HG02840 (cell line): Measurements from ENCODE around the gene NCOR1.
"Not testable (repeated sequence)": the region's sequence is repeated elsewhere in the genome, so short reads cannot be mapped to it uniquely, and the experiment has no call there.

Source experiments
- ATAC-seq: cut with Tn5 transposase; IDR thresholded peaks from one replicate; pipeline ENCODE4 v1.9.1; 2021; ENCODE audit warnings: mild to moderate bottlenecking, moderate library complexity, moderate number of reproducible peaks; ENCODE audit not compliant: unreplicated experiment, low FRiP score

The NCOR1 gene

DNA sequence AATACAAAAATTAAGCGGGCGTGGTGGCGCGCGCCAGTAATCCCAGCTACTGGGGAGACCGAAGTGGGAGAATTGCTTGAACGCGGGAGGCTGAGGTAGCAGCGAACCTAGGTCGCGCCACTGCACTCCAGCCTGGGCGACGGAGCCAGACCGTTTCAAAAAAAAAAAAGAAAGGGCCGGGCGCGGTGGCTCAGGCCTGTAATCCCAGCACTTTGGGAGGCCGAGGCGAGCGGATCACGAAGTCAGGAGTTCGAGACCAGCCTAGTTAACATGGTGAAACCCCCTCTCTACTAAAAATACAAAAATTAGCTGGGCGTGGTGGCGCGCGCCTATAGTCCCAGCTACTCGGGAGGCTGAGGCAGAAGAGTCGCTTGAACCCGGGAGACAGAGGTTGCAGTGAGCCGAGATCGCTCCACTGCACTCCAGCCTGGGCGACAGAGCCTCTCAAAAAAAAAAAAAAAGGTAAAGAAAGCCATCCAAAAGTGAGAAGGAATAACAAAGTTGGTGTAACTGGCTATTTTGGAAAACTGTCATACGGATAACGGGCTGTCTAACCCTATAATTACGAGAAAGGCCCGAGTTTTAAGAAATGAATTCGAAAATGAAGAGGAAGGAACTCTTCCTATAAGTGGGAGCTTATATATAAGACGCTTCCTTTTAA lies 1.1 kb upstream of the NCOR1 start:
- not testable (repeated sequence) for ATAC-seq

DNA sequence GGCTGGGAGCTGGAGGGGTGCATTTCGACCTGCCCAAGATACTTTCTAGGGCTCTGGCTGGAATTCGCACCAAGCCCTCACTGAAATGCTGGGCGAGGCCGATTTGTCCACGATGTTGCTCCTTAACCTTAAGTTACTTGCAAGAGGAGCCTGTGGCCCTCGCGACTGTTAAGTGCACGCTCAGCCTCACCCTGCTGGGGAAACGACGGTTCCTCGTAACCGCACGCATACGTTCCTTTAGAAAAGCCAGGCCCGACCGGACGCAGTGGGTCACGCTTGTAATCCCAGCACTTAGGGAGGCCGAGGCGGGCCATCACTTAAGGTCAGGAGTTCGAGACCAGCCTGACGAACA lies 607 bp upstream of the NCOR1 start:
- ATAC-seq, result no peak

DNA sequence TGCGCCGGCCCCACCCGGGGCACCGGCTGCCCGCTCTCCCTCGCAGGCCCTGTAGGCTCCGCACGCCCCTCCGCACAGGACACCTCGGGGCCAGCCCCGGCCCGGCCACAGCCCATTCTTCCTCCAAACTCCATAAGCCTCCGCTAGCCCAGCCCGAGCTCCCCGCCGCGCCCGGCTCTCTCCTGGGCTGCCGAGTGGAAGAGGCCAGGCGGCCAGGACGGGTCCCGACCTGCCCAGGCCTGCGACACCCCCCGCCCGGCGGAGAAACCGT lies 397 bp downstream of the NCOR1 start:
- ATAC-seq, result peak; percentile 34

- ATAC-seq, result no peak
Observed at GRCh38 chr17:16214190-16215001, 938 bp downstream of the NCOR1 start.

DNA sequence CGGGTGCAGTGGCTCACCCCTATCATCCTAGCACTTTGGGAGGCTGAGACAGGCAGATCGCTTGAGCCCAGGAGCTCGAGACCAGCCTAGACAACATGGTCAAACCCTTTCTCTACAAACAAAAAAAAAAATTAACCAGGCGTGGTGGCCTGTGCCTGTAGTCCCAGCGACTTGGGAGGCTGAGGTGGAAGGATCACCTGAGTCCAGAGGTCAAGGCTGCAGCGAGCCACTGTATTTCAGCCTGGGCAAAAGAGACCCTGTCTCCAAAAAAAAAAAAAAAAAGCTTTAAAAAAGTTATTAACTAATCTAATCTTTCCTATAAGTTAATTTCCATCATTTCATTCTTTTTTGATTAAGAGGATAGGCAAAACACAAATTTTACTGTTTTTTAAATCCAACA lies 2.5 kb downstream of the NCOR1 start:
- ATAC-seq, result no peak

- no peak for ATAC-seq
Observed at GRCh38 chr17:16211590-16211989, 3.7 kb downstream of the NCOR1 start.

DNA sequence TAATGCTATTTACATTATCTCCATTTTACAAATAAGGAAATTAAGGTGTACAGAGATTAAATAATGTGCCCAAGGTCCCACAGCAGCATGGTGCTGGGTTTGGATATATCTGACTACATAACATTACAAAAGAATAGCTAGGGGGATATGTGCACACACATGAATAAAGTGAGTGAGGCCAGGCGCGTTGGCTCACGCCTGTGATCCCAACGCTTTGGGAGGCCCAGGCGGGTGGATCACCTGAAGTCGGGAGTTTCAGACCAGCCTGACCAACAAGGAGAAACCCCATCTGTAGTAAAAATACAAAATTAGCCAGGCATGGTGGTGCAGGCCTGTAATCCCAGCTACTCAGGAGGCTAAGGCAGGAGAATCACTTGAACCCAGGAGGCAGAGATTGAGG lies 10.6 kb downstream of the NCOR1 start:
- ATAC-seq, result not testable (repeated sequence)

DNA sequence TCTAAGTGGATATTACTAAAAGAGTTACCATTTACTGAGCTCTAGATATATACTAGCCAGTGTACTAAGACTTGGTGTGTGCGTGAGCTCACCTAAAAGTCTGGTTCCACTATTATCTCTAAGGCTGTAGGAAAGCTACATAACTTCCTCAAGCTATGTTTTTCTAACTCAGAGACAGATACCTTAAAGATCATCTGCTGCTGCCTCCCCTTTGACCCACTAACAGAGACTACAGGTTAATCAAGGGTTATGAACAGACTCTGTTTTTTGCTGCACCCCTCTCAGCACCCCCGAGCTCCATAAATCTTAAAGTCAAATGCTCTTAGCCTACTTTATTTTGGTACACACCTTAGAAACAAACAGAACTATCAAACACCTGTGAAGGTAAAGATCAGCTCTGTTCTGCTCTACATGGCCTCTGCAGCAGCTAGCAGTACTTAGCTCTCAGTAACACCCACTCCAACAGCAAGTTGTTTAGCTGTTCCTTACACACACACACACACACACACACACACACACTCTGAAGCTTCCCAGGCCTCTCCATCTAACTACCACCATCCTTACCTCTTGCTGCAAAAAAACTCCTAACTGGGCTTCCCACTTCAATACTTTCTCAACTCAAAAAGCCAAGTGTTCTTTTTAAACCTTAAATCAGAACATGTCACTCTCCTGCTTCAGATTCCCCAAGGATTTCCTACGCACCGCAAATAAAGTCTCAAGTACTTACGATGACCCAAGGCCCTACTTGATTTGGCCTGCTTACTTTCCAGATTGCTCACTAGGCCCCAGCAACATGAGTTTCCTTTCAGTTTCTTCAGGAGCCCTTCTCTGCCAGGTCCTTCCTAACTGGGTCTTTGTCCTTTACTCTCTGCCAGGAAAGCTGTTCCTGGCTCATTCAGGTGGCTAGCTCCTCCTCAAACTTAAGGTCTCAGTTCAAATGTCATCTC lies 12.5 kb downstream of the NCOR1 start:
- not testable (repeated sequence) for ATAC-seq

GRCh38 chr17:16201693-16202131 lies 13.6 kb downstream of the NCOR1 start:
- ATAC-seq, result not testable (repeated sequence)

DNA sequence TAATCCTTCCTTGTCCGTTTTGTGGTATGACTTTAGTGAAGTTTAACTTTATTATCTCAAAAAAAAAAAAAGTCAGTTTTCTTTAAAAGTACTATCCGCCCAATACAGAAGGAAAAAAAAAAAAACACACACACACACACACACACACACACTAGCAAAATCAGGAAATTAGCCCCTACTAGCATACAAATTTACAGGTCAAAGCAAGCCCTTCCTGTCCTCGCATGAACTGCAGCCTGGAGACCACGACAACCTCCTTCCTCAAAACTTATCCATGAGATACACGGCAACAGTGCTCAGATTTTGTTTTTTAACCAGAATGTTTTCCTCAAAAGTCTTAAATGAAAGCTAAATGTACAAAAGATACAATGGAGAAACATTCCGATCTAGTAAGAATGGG lies 16.2 kb downstream of the NCOR1 start:
- ATAC-seq, result no peak

- no peak for ATAC-seq
Observed at GRCh38 chr17:16197276-16197675, 18.1 kb downstream of the NCOR1 start.

DNA sequence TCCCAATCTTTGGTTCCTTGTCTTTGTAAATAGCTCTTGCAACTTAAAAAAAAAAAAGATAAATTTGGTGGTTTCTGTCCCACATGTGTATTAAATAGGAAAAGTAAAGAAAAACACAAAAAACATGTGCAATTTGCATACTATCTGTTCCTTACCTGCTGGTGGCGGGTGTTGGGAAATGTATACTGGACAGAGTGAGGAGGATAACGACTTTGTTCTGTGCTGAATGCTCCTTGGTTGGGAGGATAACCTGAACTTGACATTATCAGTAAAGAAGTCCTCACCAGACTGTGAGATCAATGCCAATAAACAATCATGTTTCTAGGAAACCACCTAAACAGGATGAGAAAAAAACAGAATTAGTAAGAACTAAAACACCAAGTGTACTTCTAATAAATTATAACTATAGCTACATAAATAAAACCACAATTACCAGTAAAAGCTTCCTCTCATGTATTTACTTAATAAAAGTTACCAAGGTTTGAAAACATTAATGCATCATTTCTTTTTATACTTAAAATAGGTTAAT lies 21.0 kb downstream of the NCOR1 start:
- ATAC-seq, result not testable (repeated sequence)

DNA sequence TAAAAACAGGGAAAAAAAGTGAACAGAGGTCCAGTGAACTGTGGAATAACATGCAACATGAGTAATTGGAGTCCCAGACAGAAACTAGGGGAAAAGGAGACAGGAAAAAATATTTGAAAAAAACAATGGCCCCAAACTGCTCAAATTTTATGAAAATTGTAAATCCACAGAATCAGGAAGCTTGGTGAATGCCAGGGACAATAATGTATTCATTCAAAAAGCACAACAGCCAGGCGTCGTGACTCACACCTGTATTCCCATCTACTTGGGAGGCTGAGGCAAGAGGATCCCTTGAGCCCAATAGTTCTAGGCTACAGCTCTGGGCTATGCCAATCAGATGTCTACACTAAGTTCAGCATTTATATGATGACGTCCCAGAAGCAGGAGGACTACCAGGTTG lies 23.7 kb downstream of the NCOR1 start:
- ATAC-seq, result no peak

- ATAC-seq, result no peak
Observed at GRCh38 chr17:16190703-16191360, 24.5 kb downstream of the NCOR1 start.

GRCh38 chr17:16189791-16190348 lies 25.5 kb downstream of the NCOR1 start:
- ATAC-seq, result no peak

DNA sequence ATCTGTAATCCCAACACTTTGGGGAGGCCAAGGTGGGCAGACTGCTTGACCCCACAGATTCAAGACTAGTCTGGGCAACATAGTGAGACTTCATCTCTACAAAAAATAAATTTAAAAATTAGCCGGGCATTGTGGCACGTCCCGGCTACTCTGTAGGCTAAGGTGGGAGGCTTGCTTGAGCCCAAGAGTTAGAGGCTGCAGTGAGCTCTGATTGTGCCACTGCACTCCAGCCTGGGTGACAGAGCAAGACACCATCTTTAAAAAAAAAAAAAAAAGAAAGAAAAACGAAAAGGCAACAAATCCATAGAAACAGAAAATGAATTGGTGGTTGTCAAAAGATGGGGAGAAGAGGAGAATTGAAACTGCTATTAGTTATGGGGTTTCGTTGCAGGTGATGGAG lies 27.7 kb downstream of the NCOR1 start:
- ATAC-seq, result no peak

DNA sequence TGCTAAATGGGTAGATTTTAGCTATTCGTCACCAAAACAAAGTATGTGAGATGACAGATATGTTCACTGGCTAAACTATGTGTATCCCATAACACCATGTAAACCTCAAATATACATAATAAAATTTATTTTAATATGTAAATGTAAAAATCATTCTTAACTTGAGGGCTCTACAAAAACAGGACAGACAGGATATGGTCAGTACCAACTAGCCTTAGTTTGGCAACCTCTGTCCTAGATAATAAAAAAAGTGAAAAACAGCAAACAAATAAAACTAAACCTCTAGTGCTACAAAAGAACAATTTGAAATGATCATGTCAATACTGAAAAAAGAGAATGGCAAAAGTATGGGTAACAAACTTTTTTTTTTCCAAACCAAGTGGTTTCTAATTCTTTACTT lies 33.8 kb downstream of the NCOR1 start:
- no peak for ATAC-seq

DNA sequence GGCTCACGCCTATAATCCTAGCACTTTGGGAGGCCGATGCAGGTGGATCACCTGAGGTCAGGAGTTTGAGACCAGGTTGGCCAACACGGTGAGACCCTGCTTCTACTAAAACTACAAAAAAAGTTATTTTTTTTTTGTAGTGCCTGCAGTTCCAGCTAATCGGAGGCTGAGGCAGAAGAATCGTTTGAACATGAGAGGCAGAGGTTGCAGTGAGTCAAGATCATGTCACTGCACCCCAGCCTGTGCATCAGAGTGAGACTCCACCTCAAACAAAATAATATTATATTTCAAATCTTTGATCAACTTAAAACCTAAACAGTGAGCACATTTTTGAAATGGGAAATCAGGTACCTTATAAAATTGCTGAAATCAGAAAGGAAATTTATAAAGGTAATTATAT lies 36.5 kb downstream of the NCOR1 start:
- ATAC-seq, result no peak

DNA sequence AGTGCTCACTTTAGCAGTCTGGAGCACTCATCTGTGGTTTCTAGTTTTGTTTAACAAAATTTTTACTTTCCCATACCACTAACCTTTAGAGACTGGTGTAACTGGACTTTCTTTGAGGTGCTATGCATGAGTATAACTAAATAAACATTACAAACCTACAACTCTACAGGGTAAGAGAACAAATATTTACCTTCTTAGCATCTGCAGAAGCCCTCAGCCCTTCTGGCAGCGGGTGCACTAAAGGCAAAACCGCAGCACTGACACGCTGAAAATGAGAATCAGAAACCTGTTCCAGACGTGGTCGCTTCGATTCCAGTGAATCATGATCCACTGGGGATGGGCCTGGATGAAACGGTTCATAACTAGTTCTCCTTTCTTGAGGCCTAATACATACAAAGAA lies 43.7 kb downstream of the NCOR1 start:
- ATAC-seq, result no peak

GRCh38 chr17:16166766-16167165 lies 48.6 kb downstream of the NCOR1 start:
- not testable (repeated sequence) for ATAC-seq
